GM21723 (cell line): ENCODE results near the gene XPNPEP3.

Experiments
- ATAC-seq: cut with Tn5 transposase; IDR thresholded peaks from one replicate; pipeline ENCODE4 v1.9.1; 2021; ENCODE audit warnings: mild to moderate bottlenecking, moderate library complexity; ENCODE audit not compliant: unreplicated experiment

The XPNPEP3 gene

DNA sequence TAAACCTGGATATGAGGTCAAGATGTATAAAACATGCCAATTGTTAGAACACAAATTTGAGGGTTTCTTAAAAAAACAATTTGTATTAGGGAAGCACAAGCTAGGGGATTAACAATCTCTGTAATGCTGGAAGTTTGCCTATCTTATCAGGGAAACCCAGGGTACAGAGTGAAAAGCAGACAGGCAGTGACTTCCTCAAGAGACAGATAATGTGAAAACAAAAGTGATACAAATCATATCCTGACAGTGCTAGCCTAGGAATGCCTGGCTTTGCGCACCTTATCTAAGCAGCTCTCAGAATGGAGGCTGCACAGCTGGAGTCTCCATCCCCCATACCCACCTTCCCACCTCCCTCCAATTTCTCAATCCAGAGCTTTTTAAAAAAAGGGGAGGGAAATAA, 71.7 kb downstream of the XPNPEP3 start:
- no peak for ATAC-seq

DNA sequence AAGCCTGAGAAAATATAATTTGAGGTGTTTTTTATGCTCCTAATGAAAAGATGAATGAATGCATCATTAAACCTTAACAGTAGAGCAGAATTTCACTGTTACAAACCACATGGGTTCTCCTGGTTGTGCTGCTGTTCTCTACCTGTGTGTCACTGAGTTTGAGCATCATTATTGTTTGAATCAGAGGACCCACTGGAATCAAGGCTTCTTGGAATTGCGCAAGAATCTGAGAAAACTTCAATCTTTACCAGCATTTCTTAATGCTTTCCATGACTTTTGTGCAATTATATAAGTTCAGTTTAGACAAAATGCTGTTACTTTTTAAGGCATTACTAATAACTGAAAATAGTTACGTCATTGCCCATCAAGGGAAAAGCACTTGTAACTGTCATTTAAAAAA, 75.4 kb downstream of the XPNPEP3 start:
- ATAC-seq, result no peak

GRCh38 chr22:40939202-40939601, 82.3 kb downstream of the XPNPEP3 start:
- no peak for ATAC-seq

DNA sequence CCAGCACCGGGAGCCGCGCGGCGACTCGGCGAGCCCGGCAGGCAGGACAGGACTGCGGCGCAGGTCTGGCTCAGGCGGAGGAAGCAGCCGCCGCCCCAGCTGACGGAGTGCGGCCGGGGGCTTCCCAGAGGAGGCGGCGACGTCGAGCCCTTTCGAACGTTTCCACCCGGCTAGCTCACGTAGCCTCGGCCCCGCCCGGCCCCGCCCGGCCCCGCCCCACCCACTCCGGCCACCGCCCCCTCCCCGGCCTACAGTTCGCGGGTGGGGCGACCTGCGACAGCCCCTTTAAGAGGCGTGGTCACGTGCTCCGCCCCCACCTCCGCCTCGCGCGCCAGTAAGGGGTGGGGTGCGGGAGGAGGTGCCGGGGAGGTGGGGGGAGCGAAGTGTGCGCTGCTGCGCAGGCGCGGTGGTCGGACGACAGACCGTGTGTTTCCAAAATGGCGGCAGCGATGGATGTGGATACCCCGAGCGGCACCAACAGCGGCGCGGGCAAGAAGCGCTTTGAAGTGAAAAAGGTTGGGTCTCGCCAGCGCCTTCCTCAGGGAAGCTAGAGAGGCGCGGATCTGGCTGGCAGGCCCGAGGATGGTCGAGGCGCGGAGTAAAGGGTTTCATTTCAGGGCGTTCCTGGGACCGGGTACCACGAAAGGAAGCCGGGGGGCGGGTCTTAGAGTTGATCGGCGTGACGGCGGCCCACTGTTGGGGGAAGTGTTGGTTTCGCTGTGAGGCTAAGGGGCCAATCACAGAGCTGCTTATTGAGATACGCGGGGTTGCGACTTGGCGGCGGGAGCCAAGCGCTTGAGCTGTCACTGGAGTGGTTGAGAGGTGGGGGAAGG, 94.2 kb downstream of the XPNPEP3 start, which contains the start of gene RBX1:
Gene RBX1, plus strand, starts transcription at position 417 of the 833 bp plus-strand sequence. Its CDS starts 21 bp downstream, at position 438.
- peak; percentile 76 for ATAC-seq

- no peak for ATAC-seq
Observed at GRCh38 chr22:40951795-40952605, 95.1 kb downstream of the XPNPEP3 start.

DNA sequence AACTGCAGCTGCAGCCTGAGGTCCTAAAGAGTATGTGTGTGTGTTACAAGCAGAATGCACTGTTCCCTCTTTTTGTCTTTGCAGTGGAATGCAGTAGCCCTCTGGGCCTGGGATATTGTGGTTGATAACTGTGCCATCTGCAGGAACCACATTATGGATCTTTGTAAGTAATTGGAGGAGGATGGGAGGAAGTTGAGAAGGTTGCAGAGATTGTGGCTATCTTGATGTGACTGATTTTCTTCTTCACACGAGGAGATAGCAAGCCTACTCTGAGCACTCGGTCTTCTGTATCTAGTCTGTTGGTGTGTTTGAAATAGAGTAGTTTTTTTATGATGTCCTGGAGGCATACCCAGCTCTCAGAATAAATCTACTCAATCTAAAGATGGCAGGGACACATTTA, 96.5 kb downstream of the XPNPEP3 start:
- ATAC-seq, result no peak

DNA sequence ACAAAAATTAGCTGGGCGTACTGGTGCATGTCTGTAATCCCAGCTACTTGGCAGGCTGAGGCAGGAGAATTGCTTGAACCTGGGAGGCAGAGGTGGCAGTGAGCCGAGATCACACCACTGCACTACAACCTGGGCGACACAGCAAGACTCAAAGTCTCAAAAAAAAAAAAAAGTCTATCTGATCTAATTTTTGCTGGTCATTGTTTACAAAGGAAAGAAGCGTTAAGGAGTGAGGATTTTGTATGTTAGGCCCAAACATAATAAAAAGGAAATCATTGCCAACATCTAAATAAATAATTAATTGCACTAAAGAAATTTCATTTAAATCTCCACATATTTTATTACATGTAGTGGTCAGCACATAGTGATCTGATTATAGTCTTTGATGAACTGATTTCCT, 97.2 kb downstream of the XPNPEP3 start:
- ATAC-seq, result no peak

DNA sequence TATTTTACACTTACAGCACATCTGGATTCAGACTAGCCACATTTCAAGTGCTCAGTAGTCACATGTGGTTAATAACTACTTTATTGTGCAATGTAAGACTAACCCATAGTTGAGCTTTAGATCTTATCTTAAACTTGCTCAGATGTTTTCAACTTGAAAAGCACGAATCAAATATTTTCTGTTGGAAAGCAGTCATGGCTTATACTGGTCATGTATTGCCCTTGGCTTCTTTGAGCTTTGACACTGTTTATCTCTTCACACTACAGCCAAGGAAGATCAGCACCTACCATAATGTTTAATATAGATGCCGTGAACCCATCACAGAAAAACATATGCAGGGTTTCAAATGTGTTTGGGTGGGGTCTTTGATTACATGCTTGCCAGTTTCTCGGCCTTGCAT, 98.6 kb downstream of the XPNPEP3 start:
- no peak for ATAC-seq

DNA sequence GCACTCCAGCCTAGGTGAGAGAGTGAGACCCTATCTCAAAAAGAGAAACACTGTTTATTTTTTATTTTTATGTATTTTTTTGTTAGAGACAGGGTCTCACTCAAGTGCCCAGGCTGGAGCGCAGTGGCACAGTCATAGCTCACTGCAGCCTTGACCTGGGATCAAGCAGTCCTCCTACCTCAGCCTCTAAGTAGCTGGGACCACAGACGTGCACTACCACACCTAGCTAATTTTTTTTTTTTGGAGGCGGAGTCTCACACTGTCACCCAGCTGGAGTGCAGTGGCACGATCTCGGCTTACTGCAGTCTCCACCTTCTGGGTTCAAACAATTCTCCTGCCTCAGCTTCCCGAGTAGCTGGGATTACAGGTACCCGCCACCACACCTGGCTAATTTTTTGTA, 100.7 kb downstream of the XPNPEP3 start:
- ATAC-seq, result no peak

GRCh38 chr22:40958299-40958698, 101.4 kb downstream of the XPNPEP3 start:
- no peak for ATAC-seq

GRCh38 chr22:40960145-40960544, 103.2 kb downstream of the XPNPEP3 start:
- ATAC-seq, result no peak

- no peak for ATAC-seq
Observed at GRCh38 chr22:40965936-40966725, 109.2 kb downstream of the XPNPEP3 start.

DNA sequence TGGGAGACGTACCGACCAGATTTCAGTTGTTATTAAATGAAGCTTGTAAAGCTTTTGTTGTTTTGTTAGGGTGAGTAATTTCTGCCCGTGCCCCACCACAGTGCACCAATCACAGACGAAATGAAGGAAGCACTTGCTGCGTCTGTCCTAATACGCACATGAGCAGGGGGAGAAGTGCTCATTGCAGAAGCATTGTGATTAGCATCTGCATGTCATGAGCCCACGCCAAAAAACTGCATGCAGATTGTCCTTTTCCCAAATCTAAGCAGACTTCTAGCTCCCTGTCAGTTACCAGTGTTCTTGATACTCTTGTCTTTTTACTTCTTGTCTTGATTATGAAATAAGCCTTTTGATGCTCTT, 109.8 kb downstream of the XPNPEP3 start:
- no peak for ATAC-seq

DNA sequence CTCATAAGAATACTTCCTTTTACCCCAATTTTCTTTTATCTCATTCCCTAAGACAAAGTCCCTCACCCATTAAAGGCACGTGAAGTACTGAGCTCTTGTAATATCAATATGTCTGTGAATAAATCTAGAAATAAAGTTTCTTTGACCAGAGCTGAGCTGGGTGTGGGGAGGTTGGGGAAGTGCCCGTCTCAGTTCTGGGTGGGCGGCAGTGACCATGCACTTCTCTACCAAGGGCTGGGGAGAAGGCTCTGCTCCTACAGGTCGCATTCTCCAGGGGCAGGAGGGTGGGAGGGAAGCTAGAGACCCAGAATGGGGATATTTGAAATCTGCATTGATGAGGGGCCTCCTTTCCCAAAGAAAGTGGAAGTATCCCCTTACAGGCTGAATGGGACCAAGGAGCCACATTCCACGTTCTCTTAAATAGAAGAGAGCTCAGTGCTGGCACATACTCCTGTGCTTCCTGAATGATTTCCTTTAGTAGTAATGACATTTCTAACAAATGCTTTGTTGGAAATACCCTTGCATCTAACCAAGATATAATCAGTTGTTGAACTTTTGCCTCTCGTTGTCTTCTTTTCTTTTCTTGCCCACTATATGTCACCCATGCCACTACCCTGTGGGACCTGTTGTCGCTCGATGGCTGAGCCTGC, 110.3 kb downstream of the XPNPEP3 start:
- ATAC-seq, result no peak

DNA sequence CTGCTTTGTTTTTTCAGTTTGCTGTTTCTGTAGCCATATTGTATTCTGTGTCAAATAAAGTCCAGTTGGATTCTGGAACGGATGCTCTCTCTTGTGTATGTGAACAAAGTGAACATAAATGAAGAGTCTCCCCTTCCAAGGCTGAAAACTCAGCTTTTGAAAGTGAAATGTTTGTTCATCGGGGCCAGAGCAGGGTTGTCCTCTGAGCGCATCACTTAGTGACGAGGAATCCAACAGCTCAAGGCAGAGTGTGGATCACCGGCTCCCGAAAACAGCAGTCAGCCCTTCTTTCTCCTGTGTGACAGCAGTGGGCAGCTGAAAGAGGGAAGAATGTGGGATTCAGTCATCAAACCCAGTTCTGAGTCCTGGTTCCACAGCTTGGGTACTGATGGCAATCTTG, 115.6 kb downstream of the XPNPEP3 start:
- ATAC-seq, result no peak

- no peak for ATAC-seq
Observed at GRCh38 chr22:40973144-40973543, 116.2 kb downstream of the XPNPEP3 start.

DNA sequence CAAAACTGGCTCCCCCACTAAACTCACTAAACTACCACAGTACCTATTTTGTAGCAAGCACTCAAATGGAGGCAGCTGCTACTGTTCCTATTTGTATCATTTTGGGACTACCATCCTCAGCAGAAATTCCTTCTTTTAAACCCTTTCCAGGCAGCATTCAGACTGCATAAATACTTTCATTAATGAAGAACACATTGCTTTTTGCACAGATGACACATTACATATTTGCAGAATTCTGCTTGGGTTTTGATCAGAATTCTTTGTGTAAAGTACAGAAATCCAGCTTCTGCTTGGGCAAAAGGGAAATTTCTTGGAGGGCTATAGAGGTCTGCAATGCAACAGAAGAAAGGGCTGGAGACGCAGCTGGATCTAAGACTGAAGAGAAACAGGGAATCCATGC, 118.4 kb downstream of the XPNPEP3 start:
- no peak for ATAC-seq

DNA sequence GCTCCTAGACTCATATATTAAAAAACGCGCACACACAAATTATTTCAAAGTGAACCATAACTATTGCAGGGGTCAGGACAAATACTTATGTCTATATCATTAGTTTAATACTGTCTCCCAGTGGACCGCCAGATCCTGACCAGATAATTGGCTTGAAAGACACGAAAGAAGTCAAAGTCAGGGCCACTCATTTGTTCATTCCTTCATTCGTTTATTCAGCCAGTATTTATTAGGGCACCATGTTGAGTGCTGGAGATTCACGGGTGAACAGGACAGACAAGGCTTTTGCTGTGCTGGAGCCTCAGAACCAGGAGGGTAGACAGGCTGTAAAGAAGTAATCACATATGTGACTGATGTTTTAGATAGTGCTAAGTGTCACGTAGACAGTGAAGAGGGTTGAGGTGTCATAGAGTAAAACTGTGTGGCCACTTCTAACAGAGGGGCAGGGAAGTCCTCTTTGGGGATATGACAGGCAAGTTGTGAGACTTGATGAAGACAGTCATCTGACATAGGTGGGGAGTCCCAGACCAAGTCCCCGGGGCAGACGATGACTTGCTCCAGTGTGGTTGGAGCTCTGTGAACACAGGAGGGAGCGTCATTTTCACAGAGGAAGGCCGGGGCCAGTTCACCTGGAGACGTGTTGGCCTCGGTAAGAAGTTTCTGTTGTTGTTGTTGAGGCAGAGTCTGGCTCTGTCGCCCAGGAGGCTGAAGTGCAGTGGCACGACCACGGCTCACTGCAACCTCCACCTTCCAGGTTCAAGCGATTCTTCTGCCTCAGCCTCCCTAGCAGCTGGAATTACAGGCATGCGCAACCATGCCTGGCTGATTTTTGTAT, 120.1 kb downstream of the XPNPEP3 start:
- ATAC-seq, result no peak

DNA sequence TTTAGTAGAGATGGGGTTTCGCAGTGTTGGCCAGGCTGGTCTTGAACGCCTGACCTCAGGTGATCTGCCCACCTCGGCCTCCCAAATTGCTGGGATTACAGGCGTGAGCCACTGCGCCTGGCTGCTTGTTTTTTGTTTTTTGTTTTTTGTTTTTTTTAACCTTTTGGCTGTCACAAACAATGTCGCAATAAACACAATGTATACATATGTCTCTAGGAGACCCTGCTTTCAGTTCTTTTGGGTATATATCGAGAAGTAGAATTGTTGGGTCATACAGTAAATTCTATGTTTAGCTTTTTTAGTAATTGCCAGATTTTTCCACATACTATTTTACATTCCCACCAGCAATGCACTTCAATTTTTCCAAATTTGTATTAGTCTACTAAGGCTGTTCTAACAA, 122.2 kb downstream of the XPNPEP3 start:
- ATAC-seq, result no peak

- no peak for ATAC-seq
Observed at GRCh38 chr22:40979871-40980270, 122.9 kb downstream of the XPNPEP3 start.
